Non-pigmented ciliary epithelial cell (primary cell): ENCODE measurements around the gene YIF1B.

ENCODE experiments used
- DNase-seq: peaks from one replicate; pipeline ENCODE4 v3.0.0-alpha.2; 2010; ENCODE audit warnings: low read depth

YIF1B gene

GRCh38 chr19:38333245-38333644, 17.5 kb upstream of the YIF1B start:
- no peak for DNase-seq

DNA sequence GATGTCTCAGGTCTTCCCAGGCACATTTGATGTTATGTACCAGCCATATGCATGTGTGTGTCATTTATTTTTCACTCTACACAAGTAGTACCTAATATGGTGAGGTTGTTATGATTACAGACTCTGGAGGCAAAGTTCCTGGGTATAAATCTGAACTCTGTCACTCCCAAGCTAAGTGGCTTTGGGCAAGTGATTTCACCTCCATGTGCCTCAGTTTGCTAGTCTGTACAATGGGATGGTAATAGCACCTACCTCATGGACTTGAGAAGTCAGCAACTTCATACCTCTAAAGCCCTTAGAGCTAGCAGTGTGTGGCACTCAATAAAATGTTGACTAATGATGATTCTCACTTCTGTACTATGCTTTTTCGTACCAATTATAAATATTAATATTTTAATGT, 16.0 kb upstream of the YIF1B start:
- no peak for DNase-seq

- no peak for DNase-seq
Observed at GRCh38 chr19:38329651-38330050, 13.9 kb upstream of the YIF1B start.

- no peak for DNase-seq
Observed at GRCh38 chr19:38326591-38326990, 10.8 kb upstream of the YIF1B start.

DNA sequence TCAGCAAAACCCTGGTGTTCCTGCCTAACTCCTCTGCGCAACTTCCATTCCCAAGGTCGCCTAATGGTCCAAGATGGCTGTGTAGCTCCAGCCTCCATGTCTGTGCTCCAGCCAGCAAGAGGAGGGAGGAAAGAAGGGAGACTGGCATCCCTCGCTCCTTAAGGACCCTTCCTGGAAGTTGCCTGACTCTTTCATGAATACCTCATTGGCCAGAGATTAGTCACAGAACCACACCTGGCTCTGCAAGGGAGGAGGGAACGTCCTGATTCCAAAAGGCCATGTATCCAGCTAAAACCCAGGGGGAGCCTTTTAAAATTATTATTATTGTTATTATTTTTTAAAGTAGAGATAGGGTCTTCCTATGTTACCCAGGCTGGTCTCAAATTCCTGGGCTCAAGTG, 8.7 kb upstream of the YIF1B start:
- no peak for DNase-seq

GRCh38 chr19:38323291-38323690, 7.5 kb upstream of the YIF1B start:
- no peak for DNase-seq

DNA sequence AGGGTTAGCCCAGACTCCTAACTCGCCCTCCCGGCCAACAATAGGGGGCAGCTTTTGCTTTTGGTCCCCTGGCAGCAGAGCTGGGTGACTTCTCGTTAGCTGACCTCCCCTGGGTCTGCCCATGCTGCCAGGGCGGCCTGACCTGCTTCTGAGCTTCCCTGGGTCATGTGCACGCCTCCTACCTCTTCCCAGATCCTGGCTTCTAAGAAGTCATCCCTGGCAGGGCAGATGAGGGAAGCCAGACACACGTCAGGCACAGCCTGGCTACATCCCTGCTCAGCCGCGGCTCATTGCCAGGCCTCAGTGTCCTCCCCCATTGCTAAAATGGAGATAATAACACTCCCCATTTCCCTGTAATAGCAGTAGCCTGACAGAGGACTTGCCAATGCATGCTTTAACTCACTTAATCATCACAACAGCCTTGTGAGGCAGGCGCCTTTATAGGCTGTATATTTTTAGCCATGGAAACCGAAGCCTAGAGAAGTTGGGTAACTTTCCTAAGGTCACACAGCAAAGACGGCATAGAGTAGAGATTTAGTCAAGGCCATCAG, 6.0 kb upstream of the YIF1B start:
- no peak for DNase-seq

DNA sequence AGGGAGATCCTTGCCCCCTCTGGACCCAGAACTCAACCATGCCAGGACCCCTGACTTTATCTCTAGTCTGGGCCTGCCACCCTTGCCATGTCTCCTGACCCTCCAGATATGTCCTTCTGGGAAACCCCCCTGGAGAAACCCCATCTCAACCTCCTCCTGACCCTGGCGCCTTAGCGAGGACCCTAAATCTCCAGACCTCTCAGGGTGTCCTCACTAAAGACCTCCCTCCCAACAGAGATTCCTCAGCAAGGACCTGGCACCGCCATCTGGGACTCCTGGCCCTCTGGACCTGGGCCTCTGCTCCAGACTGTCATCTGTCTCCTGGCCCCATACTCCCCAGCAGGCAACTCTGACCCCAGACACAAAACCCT, 5.2 kb upstream of the YIF1B start:
- DNase-seq, result no peak

DNA sequence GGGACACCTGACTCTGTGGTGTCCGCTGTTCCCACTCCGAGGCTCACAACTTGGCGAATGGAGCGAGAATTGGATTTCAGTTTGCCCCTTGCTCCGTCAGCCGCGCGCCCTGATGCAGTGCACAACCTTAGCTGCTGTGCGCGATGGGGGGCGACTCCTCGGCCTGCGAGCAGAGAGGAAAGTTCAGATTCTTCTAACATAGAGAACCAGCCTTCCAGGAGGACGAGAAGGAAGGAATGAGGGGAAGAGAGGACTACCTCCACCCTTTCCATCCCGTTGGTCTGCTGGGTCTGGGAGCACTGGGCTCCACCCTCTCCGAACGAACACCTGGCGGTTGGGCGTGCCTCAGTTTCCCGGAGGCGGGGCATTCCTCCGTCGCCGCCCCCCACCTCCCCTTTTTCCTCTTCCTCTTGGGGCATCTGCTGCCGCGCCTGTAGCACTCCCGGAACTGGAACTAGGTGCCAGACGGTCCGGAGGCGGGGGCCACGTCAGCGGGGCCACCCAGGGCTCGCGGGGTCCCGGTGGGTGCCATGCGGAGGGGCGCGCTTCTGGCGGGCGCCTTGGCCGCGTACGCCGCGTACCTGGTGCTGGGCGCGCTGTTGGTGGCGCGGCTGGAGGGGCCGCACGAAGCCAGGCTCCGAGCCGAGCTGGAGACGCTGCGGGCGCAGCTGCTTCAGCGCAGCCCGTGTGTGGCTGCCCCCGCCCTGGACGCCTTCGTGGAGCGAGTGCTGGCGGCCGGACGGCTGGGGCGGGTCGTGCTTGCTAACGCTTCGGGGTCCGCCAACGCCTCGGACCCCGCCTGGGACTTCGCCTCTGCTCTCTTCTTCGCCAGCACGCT, 3.9 kb upstream of the YIF1B start, which contains the start of gene KCNK6:
TSS of gene KCNK6 (plus strand) at position 425 of the 838 bp plus-strand sequence. CDS start at position 531, 106 bp downstream.
- DNase-seq, result no peak

GRCh38 chr19:38318660-38319059, 2.9 kb upstream of the YIF1B start:
- DNase-seq, result no peak

DNA sequence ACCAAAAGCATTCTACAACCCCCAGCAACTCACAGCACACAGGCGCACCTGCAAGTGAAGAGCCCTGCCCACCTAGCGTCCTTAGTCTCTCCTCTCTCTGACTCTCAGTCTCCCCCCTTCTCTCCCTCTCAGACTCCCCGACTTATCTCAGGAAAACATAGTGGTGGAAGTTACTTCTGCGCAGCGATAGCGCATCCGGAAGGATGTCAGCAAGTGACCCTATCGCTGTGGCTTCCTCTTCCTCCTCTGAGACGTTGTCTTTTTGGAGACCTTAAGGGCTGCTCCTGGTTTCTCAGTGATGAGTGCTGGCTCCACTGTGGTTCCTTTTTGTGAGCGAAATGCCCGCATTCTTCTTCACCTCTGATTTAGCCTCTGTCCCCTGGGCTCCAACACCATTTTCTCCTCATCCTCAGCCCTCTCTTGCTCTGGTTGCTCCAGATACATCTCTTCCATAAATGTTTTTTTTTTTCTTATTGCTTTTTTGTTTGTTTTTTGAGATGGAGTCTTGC, 1.4 kb upstream of the YIF1B start:
- no peak for DNase-seq

GRCh38 chr19:38316477-38317067, 825 bp upstream of the YIF1B start:
- DNase-seq, result no peak

DNA sequence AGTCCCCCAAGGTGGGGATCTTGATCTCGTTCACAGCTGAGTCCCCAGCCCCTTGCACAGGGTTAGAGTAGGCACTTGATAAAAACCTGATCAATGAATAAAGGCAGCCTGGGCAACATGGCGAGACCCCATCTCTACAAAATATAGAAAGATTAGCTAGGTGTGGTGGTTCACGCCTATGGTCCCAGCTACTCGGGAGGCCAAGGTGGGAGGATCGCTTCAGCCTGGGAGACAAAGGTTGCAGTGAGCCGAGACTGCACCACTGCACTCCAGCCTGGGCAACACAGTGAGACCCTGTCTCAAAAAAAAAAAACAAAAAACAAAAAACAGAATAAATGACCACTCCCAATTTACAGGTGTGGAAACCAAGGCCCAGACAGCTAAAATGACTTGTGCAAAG, 4.8 kb downstream of the YIF1B start:
- DNase-seq, result no peak

GRCh38 chr19:38310279-38310670, 5.5 kb downstream of the YIF1B start:
- no peak for DNase-seq

DNA sequence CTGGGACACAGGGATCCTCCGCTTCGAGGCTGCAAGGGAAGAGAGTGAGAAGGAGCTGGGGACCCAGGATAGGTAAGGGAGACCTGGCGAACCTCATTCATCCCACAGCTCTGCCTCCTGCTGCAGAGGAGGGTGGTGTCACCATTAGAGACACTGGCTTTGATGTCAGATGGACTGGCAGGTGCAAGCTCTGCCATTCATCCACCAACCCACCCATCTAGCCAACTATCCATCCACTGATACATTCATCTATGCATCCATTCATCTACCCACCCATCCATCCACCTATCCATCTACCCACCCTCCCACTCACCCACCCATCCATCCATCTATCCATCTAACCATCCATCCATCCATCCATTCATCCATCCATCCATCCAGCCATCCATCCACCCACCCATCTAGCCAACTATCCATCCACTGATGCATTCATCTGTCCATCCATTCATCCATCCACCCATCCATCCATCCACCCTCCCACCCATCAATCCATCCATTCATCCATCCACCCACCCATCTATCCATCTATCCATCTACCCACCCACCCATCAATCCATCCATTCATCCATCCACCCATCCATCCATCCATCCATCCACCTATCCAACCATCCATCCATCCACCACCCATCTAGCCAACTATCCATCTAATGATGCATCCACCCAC, 6.0 kb downstream of the YIF1B start:
- DNase-seq, result no peak

GRCh38 chr19:38308926-38309614, 6.7 kb downstream of the YIF1B start:
- no peak for DNase-seq

- no peak for DNase-seq
Observed at GRCh38 chr19:38308006-38308766, 7.6 kb downstream of the YIF1B start.

DNA sequence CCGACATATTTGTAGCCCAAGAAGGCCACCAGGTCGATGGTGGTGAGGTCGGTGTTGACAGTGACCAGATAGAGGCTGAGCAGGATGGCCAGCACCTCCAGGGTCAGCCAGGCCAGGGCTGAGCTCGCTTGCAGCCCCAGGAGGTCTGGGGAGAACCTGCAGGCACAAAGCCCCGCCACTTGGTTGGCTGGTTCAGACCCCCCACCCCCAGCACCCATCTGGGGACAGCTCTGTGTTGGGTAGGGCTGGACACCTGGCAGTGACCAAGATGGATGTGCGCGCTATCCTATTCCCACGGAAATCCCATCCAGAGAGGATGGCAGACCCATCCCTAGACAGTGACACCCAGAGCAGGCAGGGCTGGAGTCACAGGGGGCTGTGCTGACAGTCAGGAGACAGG, 8.2 kb downstream of the YIF1B start:
- no peak for DNase-seq

GRCh38 chr19:38307076-38307475, 8.7 kb downstream of the YIF1B start:
- DNase-seq, result no peak

DNA sequence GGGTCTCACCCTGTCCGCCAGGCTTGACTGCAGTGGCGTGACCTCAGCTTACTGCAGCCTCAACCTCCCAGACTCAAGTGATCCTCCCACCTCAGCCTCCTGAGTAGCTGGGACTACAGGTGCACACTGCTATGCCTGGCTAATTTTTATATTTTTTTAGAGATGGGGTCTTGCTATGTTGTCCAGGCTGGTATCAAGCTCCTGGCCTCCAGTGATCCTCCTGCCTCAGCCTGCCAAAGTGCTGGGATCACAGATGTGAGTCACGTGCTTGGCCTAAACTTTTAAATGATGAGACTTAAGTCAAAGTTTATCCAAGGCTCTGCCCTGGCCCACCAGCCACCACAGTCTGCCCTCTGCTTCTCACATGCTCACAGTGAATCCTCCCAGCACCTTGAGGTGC, 9.5 kb downstream of the YIF1B start:
- DNase-seq, result no peak

GRCh38 chr19:38304866-38305429, 10.8 kb downstream of the YIF1B start:
- no peak for DNase-seq
